T47D (cell line): ENCODE data around the gene TOMM6.

Source experiments
- DNase-seq, 2 experiments: peaks; one replicate each; pipeline versions ENCODE4 v3.0.0 to v3.0.0-alpha.2; 2011 to 2012; ENCODE audit warnings: low read depth in 1 of 2, low spot score in 1 of 2
- JUND ChIP-seq: IDR thresholded peaks from 2 replicates; pipeline ENCODE4 v1.6.1; 2012; ENCODE audit warnings: low read depth
- in situ Hi-C: cut with HindIII; loops from 2 replicates; pipeline ENCODE4 v1.10.0; 2016; ENCODE audit warnings: low sequenced_read_pairs, low pct_unique_long_range_greater_than_20kb

The TOMM6 gene

GRCh38 chr6:41781366-41781730 is 6.1 kb upstream of the TOMM6 start:
- DNase-seq, result peak in 1 of 2 experiments; percentile 64
- no peak for TF ChIP-seq JUND
- in situ Hi-C loops, result loop anchor here (25.0 kb wide), 1 partner anchor 256 kb away; no protein-coding TSS in a partner anchor

- in situ Hi-C loops, result loop anchor here (25.0 kb wide), 1 partner anchor 254 kb away; no protein-coding TSS in a partner anchor
- TF ChIP-seq JUND, result no peak
- no peak for DNase-seq
Measured at GRCh38 chr6:41783106-41783780, 4.3 kb upstream of the TOMM6 start.

- in situ Hi-C loops, result loop anchor here (25.0 kb wide), 1 partner anchor 253 kb away; no protein-coding TSS in a partner anchor
- DNase-seq, result peak; percentile 82 to 96
- no peak for TF ChIP-seq JUND
Measured at GRCh38 chr6:41784581-41785171, 2.8 kb upstream of the TOMM6 start.

GRCh38 chr6:41785254-41785653 is 2.2 kb upstream of the TOMM6 start:
- in situ Hi-C loops, result loop anchor here (25.0 kb wide), 1 partner anchor 252 kb away; no protein-coding TSS in a partner anchor
- TF ChIP-seq JUND, result no peak

GRCh38 chr6:41785689-41786450 is 1.6 kb upstream of the TOMM6 start:
- in situ Hi-C loops, result loop anchor here (25.0 kb wide), 1 partner anchor 251 kb away; no protein-coding TSS in a partner anchor
- TF ChIP-seq JUND, result no peak
- DNase-seq, result no peak

More at GRCh38 chr6:41785254-41785653, 2.2 kb upstream of the TOMM6 start:
- DNase-seq, result no peak

GRCh38 chr6:41786451-41787218 is 859 bp upstream of the TOMM6 start:
- TF ChIP-seq JUND, result no peak
- peak; percentile 82 to 89 for DNase-seq
- in situ Hi-C loops, result loop anchor here (25.0 kb wide), 1 partner anchor 251 kb away; no protein-coding TSS in a partner anchor

- in situ Hi-C loops, result loop anchor here (25.0 kb wide), 1 partner anchor 248 kb away; no protein-coding TSS in a partner anchor
- no peak for TF ChIP-seq JUND
- DNase-seq, result no peak
Measured at GRCh38 chr6:41789390-41789724, 1.9 kb downstream of the TOMM6 start.

GRCh38 chr6:41790045-41790444 is 2.6 kb downstream of the TOMM6 start:
- no peak for DNase-seq
- TF ChIP-seq JUND, result no peak
- in situ Hi-C loops, result loop anchor here (25.0 kb wide), 1 partner anchor 247 kb away; no protein-coding TSS in a partner anchor

GRCh38 chr6:41791305-41791704 is 3.8 kb downstream of the TOMM6 start:
- in situ Hi-C loops, result loop anchor here (25.0 kb wide), 1 partner anchor 246 kb away; no protein-coding TSS in a partner anchor
- TF ChIP-seq JUND, result no peak
- no peak for DNase-seq

- no peak for TF ChIP-seq JUND
- in situ Hi-C loops, result loop anchor here (25.0 kb wide), 1 partner anchor 245 kb away; no protein-coding TSS in a partner anchor
- no peak for DNase-seq
Measured at GRCh38 chr6:41791984-41792383, 4.5 kb downstream of the TOMM6 start.

GRCh38 chr6:41796474-41796873 is 9.0 kb downstream of the TOMM6 start:
- DNase-seq, result no peak
- in situ Hi-C loops, result loop anchor here (25.0 kb wide), 1 partner anchor 241 kb away; no protein-coding TSS in a partner anchor
- no peak for TF ChIP-seq JUND
